Mesenchymal stem cell (in vitro differentiated cells and primary cell): ENCODE results near the gene RPRM. TPM values are rescaled to one million over a fixed set of nuclear protein-coding genes. Genes with fewer than 3 reads are reported as not detected.

ENCODE experiments used
- DNase-seq: peaks from one replicate; pipeline ENCODE4 v3.0.0-alpha.2; 2013
- H2AFZ ChIP-seq: one replicate; pipeline ENCODE4 v1.6.1; 2013; ENCODE audit warnings: low read depth, mild to moderate bottlenecking, control low read depth, inconsistent platforms, low read length, moderate library complexity
- H2AK5ac ChIP-seq: 2 replicates; pipeline ENCODE4 v1.6.1; 2013; ENCODE audit warnings: low read length, moderate library complexity, mild to moderate bottlenecking, inconsistent platforms; ENCODE audit not compliant: severe bottlenecking
- H2BK120ac ChIP-seq: one replicate; pipeline ENCODE4 v1.6.1; 2013; ENCODE audit warnings: low read depth, mild to moderate bottlenecking, inconsistent platforms, low read length, moderate library complexity
- H2BK12ac ChIP-seq, 2 experiments: one replicate each; pipeline ENCODE4 v1.6.1; 2013; ENCODE audit warnings: inconsistent platforms in 2 of 2, low read length in 2 of 2, mild to moderate bottlenecking in 2 of 2, moderate library complexity in 2 of 2, control low read depth in 1 of 2
- H2BK15ac ChIP-seq: one replicate; pipeline ENCODE4 v1.6.1; 2013; ENCODE audit warnings: mild to moderate bottlenecking, low read depth, inconsistent platforms; ENCODE audit not compliant: poor library complexity, severe bottlenecking
- H2BK5ac ChIP-seq: 2 replicates; pipeline ENCODE4 v1.6.1; 2013; ENCODE audit warnings: low read depth, mild to moderate bottlenecking, low read length, control low read depth, inconsistent platforms; ENCODE audit not compliant: poor library complexity, severe bottlenecking
- H3K14ac ChIP-seq, 2 experiments: one replicate each; pipeline ENCODE4 v1.6.1; 2013; ENCODE audit warnings: inconsistent platforms in 2 of 2, low read length in 2 of 2, control low read depth in 1 of 2, mild to moderate bottlenecking in 1 of 2, moderate library complexity in 1 of 2
- H3K18ac ChIP-seq, 2 experiments: one replicate each; pipeline ENCODE4 v1.6.1; 2013; ENCODE audit warnings: inconsistent platforms in 2 of 2, low read length in 2 of 2, control low read depth in 1 of 2, low read depth in 1 of 2, mild to moderate bottlenecking in 1 of 2
- H3K23ac ChIP-seq, 2 experiments: one replicate each; pipeline ENCODE4 v1.6.1; 2013; ENCODE audit warnings: inconsistent platforms in 2 of 2, low read length in 2 of 2, mild to moderate bottlenecking in 2 of 2, moderate library complexity in 2 of 2, control low read depth in 1 of 2
- H3K27ac ChIP-seq: 2 replicates; pipeline ENCODE4 v1.5.1; 2013; ENCODE audit warnings: mild to moderate bottlenecking, moderate library complexity, low read length, control low read depth, inconsistent platforms; ENCODE audit not compliant: poor library complexity, severe bottlenecking
- H3K27me3 ChIP-seq, 2 experiments: 2 replicates each; pipeline versions ENCODE4 v1.6.1 to v1.7.0; 2013; ENCODE audit warnings: low read length in 2 of 2, mild to moderate bottlenecking in 2 of 2, moderate library complexity in 2 of 2, control low read depth in 1 of 2, inconsistent platforms in 1 of 2; ENCODE audit not compliant: control insufficient read depth in 1 of 2, insufficient read depth in 1 of 2
- H3K36me3 ChIP-seq, 2 experiments: 2 replicates each; pipeline versions ENCODE4 v1.6.1 to v1.7.0; 2013; ENCODE audit warnings: low read length in 2 of 2, control low read depth in 1 of 2, inconsistent platforms in 1 of 2, low read depth in 1 of 2, mild to moderate bottlenecking in 1 of 2; ENCODE audit not compliant: insufficient read depth in 2 of 2, control insufficient read depth in 1 of 2
- H3K4ac ChIP-seq, 2 experiments: one replicate each; pipeline ENCODE4 v1.6.1; 2013; ENCODE audit warnings: inconsistent platforms in 2 of 2, low read length in 2 of 2, mild to moderate bottlenecking in 2 of 2, moderate library complexity in 2 of 2, control low read depth in 1 of 2, low read depth in 1 of 2
- H3K4me1 ChIP-seq: 2 replicates; pipeline ENCODE4 v1.6.1; 2013; ENCODE audit warnings: low read depth, low read length, control low read depth; ENCODE audit not compliant: control insufficient read depth, insufficient read depth
- H3K4me2 ChIP-seq: 2 replicates; pipeline ENCODE4 v1.6.1; 2013; ENCODE audit warnings: low read length, mild to moderate bottlenecking, inconsistent platforms; ENCODE audit not compliant: poor library complexity, severe bottlenecking
- H3K4me3 ChIP-seq, 2 experiments: 2 replicates each; pipeline versions ENCODE4 v1.5.1 to v1.7.0; 2013; ENCODE audit warnings: low read length in 2 of 2, mild to moderate bottlenecking in 2 of 2, control low read depth in 1 of 2, low read depth in 1 of 2; ENCODE audit not compliant: insufficient read depth in 1 of 2
- H3K79me1 ChIP-seq: replicated peaks from 2 replicates; pipeline ENCODE4 v1.6.1; 2013; ENCODE audit warnings: mild to moderate bottlenecking, control low read depth, low read length, inconsistent platforms; ENCODE audit not compliant: poor library complexity, severe bottlenecking
- H3K9ac ChIP-seq: 2 replicates; pipeline ENCODE4 v1.7.0; 2013; ENCODE audit warnings: mild to moderate bottlenecking, low read length, moderate library complexity
- H3K9me3 ChIP-seq: 2 replicates; pipeline ENCODE4 v1.7.0; 2013; ENCODE audit warnings: mild to moderate bottlenecking, low read length; ENCODE audit not compliant: control insufficient read depth
- H4K8ac ChIP-seq: one replicate; pipeline ENCODE4 v1.6.1; 2013; ENCODE audit warnings: inconsistent platforms, mild to moderate bottlenecking, low read length, moderate library complexity
- H4K91ac ChIP-seq: one replicate; pipeline ENCODE4 v1.6.1; 2013; ENCODE audit warnings: mild to moderate bottlenecking, low read length, inconsistent platforms
- WGBS: methylation state at CpG from one replicate; pipeline ENCODE4 v1.1.7; 2013; ENCODE audit warnings: mixed read lengths; 5-methylcytosine and 5-hydroxymethylcytosine counted together
- small RNA-seq: library from polyadenylated mRNA; stranded (forward); fragments of <200 nt; extraction: miRNeasy Mini kit (QIAGEN cat#:217004); gene quantifications from one replicate; pipeline ENCODE3, GENCODE V24; 2013; ENCODE audit warnings: low read depth

RPRM gene

GRCh38 chr2:153432381-153432780 lies 46.2 kb downstream of the RPRM start:
- no peak overlapping the region for H3K14ac ChIP-seq
- no peak overlapping the region for H2BK120ac ChIP-seq
- H3K4me1 ChIP-seq = no peaks in the 10 kb centered on the region
- no peak for DNase-seq
- H3K18ac ChIP-seq = no peak overlapping the region
- no peaks in the 10 kb centered on the region for H3K36me3 ChIP-seq
- 73% methylated on average over 1 of the region's 2 CpGs for WGBS
- H4K8ac ChIP-seq = no peak overlapping the region
- no peak overlapping the region for H3K4me2 ChIP-seq
- no peak overlapping the region for H3K9ac ChIP-seq
- no peak overlapping the region for H3K4ac ChIP-seq
- H3K27me3 ChIP-seq = no peaks in the 10 kb centered on the region
- H2BK12ac ChIP-seq = no peak overlapping the region
- H3K23ac ChIP-seq = no peak overlapping the region
- no peaks in the 10 kb centered on the region for H3K79me1 ChIP-seq
- H3K4me3 ChIP-seq = no peak overlapping the region
- no peak overlapping the region for H2BK5ac ChIP-seq
- H2BK15ac ChIP-seq = no peak overlapping the region
- no peak overlapping the region for H2AFZ ChIP-seq
- H4K91ac ChIP-seq = no peak overlapping the region
- no peak overlapping the region for H3K27ac ChIP-seq
- no peaks in the 10 kb centered on the region for H3K9me3 ChIP-seq
- no peak overlapping the region for H2AK5ac ChIP-seq

GRCh38 chr2:153431114-153431513 lies 47.4 kb downstream of the RPRM start:
- Histone ChIP-seq H3K18ac (no peak overlapping the region), H3K9me3 (no peaks in the 10 kb centered on the region), H2BK5ac (no peak overlapping the region), H3K27me3 (no peaks in the 10 kb centered on the region), H3K9ac (no peak overlapping the region), H3K4me3 (no peak overlapping the region), H2BK15ac (no peak overlapping the region), H3K4me2 (no peak overlapping the region), H2BK120ac (no peak overlapping the region), H4K91ac (no peak overlapping the region), H3K4ac (no peak overlapping the region), H3K23ac (no peak overlapping the region), H3K27ac (no peak overlapping the region), H3K36me3 (no peaks in the 10 kb centered on the region), H2BK12ac (no peak overlapping the region), H3K4me1 (no peaks in the 10 kb centered on the region), H3K14ac (no peak overlapping the region), H2AK5ac (no peak overlapping the region), H3K79me1 (no peaks in the 10 kb centered on the region), H2AFZ (no peak overlapping the region), H4K8ac (no peak overlapping the region)
- no peak for DNase-seq
- WGBS = 100% methylated on average over 1 of the region's 1 CpG

Small RNA genes lying within 50 kb of the gene (small RNA-seq; reads per million reads assigned to genes)
- not detected for gene RF00275
